Measurements from ENCODE around the gene ABCA2. TPM values are rescaled to one million over a fixed set of nuclear protein-coding genes. Genes with fewer than 3 reads are reported as not detected.

ABCA2 gene
- total and polyA plus RNA-seq, 2 experiments from 2014 or later = 7.0 to 16.0 TPM

- H3K4me3 Mint-ChIP-seq = no peak overlapping the region; the same call in 2 of the 3 replicates
- no peak overlapping the region for H2AFZ ChIP-seq
- H3K27me3 Mint-ChIP-seq (ENCODE audit: insufficient read depth, low read depth, poor library complexity) = peaks cover 27% of the 10 kb centered on the region
- H3K27ac ChIP-seq (ENCODE audit: low read depth) = no peak overlapping the region
- H3F3A ChIP-seq (replicated peaks; ENCODE audit: low read depth) = 0 out of 2 replicates have a peak, but pooled peaks cover 6% of the 10 kb centered on the region
- no peaks in the 10 kb centered on the region for H3K36me3 Mint-ChIP-seq (ENCODE audit: low read depth)
- H3K4me2 ChIP-seq = no peak overlapping the region; the same call in 1 of the 2 replicates
- no peaks in the 10 kb centered on the region for H4K20me1 ChIP-seq (replicated peaks; ENCODE audit: insufficient read depth)
- no peaks in the 10 kb centered on the region for H3K9me2 ChIP-seq (ENCODE audit: insufficient read depth)
- peak overlapping the region; percentile 57; the same call in 1 of the 2 replicates for H3K4me3 ChIP-seq
- no peaks in the 10 kb centered on the region for H3K36me3 ChIP-seq (ENCODE audit: insufficient read depth)
- no peaks in the 10 kb centered on the region for H3K9me3 Mint-ChIP-seq
- H3K79me2 ChIP-seq (replicated peaks; ENCODE audit: insufficient read depth) = no peaks in the 10 kb centered on the region
- ATAC-seq (no peak), DNase-seq (ENCODE audit: low spot score) (no peak)
- TF ChIP-seq ETS1 (IDR thresholded peaks at IDR 0.05) (no peak), REST (IDR thresholded peaks at IDR 0.05; ENCODE audit: unreplicated experiment) (no peak), ZNF331 (CRISPR knock-in tag; IDR thresholded peaks at IDR 0.05; ENCODE audit: low read depth) (no peak), STAT1 (IDR thresholded peaks at IDR 0.05; ENCODE audit: unreplicated experiment) (no peak), ZNF462 (CRISPR knock-in tag; IDR thresholded peaks at IDR 0.05) (no peak), POLR2AphosphoS5 (IDR thresholded peaks at IDR 0.05; ENCODE audit: low read depth) (no peak), EZH2phosphoT487 (IDR thresholded peaks at IDR 0.05; ENCODE audit: unreplicated experiment) (no peak), EZH2 (IDR thresholded peaks at IDR 0.05; ENCODE audit: low read depth, unreplicated experiment) (no peak), ZNF114 (CRISPR knock-in tag; IDR thresholded peaks at IDR 0.05) (no peak), CTCF (conservative IDR thresholded peaks at IDR 0.05; ENCODE audit: low read depth in 2 of 2) (no peak), CREB1 (CRISPR knock-in tag; IDR thresholded peaks at IDR 0.05; ENCODE audit: low read depth) (no peak)
- H3K27ac Mint-ChIP-seq = no peak overlapping the region
- H3K4me1 ChIP-seq (ENCODE audit: insufficient read depth) = peaks cover 7% of the 10 kb centered on the region; the same call in 1 of the 2 replicates
- H3K27me3 ChIP-seq (ENCODE audit: insufficient read depth) = peaks cover 21% of the 10 kb centered on the region
- H3K4me1 Mint-ChIP-seq = no peaks in the 10 kb centered on the region; the same call in 2 of the 3 replicates
Observed at GRCh38 chr9:137026828-137027227, 1.2 kb downstream of the ABCA2 start.
